ENCODE measurements around the gene MIER2.
"Not testable (repeated sequence)": the region's sequence is repeated elsewhere in the genome, so short reads cannot be mapped to it uniquely, and the experiment has no call there.

The MIER2 gene

DNA sequence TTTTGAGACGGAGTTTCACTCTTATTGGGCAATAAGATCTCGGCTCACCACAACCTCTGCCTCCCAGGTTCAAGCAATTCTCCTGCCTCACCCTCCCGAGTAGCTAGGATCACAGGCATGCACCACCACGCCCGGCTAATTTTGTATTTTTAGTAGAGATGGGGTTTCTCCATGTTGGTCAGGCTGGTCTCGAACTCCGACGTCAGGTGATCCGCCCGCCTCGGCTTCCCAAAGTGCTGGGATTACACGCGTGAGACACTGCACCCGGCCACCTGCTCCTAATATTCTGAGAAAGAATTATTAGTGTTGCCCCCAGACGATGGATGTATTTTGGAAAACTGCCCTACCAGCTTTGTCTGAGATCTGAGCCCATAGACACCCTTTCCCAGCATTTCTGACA, 10.9 kb upstream of the MIER2 start:
- not testable (repeated sequence) for DNase-seq

DNA sequence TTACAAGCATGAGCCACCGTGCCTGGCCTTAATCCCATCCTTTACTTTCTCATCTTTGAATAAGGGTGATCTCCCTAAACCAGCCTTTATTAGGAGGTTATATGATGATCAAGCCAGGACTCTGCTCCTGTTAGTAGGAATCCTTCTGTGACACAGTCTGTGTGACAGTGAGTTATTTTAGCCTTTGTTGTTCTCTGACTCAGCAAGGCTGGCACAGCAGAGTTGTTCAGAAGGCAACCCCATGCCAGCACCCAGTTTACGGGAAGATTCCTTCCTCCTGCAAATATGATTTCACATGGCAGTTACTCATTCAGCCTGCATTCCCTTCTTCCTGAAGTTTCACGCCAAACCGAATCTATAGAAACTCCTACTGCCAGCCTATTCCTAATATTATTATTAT, 10.5 kb upstream of the MIER2 start:
- no peak for DNase-seq

DNA sequence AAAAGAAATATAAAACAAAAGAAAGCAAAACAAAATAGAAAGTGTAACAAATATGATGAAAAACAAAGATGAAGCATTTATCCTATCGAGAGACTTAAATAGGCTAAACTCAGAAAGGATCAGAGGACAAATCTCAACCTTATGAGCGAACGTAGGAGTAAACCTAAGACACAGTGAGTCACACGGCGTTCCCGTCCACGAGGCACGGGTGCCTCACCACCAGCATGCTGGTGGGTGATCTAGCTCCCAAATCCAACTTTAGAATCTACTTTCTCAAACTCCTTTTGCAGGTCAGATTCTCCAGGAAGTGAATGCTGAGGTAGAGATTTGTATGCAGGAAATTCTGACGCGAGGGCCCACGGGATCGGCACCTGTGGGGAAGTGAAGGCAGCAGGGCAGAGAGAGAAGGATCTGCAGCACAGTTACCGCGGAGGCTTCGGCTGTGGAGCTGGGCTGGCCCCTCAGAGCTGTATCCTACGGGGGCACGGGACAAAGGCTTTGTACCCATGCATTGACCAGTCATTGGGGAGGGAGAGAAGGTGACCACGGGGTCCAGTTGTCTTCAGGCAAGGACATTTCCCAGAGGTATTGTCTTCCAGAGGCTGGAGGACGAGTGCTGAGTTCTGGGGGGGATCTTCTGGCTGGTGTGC, 7.5 kb upstream of the MIER2 start:
- no peak for DNase-seq

DNA sequence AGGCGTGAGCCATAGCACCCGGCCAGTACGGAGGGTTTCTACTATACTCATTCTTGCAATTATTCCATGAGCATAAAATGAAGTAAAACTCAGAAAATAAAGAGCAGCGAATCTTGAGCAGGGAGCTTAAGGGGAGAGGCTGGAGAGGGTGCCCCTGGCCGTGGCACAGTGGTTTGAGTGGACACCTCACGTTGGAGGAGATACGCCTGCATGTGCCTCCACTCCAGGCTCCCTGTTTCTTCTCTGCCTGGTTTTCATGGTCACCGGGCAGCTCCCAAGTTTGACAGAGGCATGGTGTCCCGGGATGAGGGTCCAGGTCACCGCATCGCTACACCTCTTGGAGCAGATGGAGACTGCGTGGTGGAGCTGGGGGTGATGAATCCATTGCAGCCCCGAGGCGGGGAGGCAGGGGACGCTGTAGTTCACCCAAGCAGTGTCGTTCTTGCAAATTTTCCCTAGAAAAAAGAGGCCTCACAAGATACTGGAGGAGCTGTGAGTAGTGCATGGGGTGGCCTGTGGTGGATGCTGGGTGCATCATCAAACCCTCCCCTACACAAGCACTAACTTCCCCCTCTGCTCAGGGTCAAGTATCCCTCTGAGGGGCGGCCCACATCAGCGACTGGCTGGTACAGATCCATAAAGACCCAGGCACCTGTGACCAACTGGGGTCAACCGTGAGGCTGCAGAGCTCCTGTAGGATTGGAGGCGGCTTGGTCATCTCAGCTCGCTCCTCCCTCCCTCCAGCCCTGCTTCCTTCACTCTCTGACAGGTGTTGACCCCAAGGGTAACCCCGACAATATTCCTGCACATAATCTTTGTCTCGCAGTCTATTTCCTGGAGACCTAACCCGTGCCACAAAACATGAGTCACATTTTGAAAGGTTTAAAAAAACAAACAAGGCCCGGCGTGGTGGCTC, 3.6 kb upstream of the MIER2 start:
- no peak for DNase-seq

DNA sequence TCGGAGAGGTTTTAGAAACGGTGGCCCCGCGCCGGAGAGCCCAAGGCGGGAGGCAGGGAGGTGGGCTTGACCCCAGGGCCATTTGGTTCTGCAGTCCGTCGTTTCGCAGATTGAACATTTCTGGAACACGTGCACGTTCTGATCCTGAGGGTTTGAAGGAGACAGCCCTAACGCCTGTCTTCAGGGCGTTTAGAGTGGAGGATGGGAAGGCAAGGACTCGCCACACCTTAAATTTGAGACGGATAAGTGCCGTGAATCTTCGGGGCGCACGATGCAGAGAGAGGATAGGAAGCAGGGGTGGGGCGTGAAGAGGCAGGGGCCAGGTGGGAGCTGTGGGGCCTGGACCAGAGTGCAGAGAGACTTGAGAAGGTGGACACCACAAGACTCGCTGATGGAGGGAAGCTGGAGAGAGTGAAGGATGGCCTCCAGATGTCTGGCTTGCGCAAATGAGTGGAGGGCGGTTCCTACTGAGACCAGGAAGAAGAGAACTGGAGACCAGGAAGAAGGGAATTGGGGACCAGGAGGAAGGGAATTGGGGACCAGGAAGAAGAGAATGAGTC, 804 bp upstream of the MIER2 start:
- DNase-seq, result no peak

DNA sequence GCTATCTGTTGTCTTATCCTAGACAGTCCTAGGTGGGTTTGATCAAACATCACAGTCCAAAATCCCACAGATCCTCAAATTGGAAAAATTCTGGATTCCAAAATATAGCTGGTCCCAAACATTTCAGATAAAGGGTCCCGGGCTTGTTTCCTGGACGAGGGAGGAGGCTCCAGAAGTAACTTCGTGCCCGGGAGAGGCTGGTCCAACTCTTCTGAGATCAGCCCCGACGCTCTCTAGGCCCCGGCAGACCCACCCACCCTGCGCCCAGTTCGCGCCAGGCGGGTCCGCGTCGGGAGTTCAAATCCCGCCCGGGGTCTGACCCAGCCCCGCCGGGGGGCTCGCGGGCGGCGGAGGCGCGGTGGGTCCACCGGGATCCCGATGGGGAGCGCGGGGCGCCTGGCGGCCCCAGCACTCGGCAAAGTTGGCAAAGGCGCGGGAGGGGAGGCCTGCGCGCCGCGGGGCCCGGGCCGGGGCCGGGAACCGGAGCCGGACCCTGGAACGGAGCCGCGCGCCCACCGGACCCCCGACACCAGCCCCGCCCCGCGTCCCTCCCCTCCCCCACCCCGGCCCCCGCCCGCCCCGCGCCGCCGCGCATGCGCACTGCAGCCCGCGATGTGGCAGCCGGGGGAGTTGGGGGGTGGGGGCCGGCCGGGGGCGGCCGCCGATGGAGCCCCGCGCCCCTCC, 513 bp downstream of the MIER2 start:
- DNase-seq, result no peak

DNA sequence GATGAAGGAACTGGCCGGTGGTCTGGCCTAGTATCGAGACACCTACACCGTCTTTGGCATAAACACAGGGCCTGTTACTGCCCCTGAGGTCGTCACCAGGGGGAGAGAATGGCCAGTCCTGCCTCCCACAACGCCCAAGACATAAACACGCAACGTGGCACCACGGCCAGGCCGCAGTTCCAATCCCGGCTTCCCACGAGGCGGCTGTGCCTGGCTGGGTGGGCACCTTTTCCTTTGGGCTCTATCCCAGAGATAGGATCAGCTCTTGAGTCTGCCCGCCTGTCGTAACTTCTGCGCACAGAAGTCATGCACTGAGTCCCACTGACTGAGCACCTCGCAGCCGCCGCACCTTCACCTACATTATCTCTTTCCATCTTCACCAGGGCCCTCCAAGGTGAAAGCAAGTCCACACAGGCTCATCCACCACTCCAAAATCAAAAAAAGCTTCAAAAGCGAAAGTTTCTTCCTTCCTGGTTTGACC, 1.1 kb downstream of the MIER2 start:
- no peak for DNase-seq

DNA sequence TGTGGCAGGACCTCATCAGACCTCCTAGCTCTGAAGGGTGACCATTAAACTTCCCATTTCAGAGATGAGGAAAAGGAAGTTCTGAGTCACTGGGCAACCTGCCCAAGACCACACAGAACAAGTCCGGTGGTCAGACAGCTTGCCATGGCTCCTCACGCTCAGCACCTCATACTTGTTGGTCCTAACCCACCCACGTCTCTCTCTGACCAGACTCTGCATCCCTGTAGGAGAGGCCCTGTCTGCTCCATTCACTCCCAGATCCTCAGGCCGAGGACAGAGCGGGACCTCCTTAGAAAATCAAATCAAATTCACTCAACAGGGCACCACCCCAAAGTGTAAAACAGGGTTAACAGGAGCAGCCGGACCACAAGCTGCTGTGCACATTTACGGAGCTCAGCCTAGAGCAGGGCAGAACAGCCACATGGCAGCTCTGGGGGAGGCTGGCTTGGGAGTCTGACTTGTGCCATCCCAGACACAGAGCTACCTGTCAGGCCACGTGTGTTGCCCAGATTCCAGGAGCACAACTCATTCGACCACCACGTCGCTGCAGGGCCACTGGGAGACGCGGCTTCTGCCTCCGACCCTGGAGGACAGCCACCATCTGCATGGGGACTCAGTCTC, 1.7 kb downstream of the MIER2 start:
- no peak for DNase-seq

DNA sequence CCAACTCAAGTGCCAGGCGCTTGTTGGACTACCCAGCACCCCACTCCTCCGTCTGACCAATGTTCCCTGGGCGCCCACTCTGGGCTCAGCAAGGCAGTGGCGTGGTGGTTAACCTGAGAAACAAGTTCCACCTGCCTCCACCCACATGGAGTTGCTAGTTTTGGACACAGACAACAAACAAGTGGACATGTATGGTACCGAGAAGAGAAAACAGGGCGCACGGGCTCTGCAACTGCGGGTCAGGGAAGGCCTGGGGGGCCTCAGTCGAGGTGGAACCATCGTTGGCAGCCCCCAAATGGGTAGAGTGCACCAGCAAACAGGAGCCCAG, 2.5 kb downstream of the MIER2 start:
- no peak for DNase-seq

DNA sequence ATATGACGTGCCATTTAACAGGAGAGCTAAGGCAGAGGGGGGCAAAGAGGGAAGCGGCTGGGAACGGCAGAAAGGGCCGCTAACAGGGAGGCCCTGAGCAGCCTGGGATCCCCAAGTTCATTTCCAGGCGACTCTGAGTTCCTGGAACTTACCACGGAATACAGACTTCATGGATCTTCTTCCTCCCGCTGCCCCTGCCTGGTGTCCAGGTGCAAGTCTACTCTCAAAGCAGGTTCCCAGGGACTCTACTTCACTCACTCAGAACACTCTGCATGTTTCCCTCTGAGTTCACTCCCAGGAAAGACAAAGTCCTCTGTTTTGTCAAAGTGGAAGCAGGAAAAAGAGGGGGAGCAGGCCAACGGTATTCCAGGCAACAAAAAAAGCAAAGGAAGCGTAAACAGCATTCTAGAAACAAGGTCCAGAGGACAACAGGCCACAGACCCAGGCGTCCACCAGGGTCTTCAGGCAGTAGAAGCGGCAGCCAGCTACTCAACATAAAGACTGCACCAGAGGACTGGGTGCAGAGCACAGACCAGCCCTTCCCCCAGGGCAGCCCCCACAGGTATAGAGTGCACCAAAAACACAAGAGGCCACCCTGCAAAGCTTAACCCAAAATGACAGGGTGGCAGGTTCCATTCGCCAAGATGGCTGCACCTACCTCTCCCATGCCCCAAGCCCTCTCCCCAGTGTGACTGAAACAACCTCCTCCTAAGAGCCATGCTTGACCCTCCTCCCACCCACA, 3.0 kb downstream of the MIER2 start:
- DNase-seq, result no peak

DNA sequence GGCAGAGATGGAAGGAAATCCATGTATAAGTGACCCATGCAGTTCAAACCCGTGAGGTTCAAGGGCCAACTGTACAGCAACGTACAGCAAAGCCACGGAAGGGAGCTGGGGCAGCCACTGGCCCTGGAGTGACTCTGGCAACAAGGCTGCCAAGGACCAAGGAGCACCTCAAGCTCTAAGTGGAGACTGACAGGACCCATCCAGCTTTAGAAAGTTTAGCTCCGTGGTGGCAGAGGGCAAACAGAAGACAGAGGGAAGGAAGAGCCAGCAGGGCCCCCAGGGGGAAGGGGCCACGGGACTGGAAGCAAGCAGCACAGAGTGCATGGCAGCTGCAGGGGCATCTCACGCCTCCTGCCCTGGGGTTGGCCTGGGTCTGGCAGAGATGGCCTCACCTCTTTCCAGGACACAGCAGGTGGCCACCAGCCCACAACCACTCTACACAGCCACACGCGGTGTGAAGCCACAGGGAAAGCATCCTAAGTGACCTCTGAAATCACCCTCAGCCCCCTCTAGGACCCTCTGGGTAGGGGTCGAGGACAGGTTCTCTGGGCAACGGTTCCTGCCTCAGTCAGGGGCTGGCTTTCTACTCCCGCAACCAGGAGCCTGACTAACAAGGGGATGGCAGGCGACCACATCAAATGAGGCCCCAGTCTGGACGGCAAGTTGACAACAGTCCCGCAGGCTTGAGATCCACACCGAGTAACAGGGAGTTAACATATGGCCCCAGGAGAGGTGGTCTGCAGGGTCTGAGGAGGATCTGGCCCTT, 3.8 kb downstream of the MIER2 start:
- DNase-seq, result no peak

DNA sequence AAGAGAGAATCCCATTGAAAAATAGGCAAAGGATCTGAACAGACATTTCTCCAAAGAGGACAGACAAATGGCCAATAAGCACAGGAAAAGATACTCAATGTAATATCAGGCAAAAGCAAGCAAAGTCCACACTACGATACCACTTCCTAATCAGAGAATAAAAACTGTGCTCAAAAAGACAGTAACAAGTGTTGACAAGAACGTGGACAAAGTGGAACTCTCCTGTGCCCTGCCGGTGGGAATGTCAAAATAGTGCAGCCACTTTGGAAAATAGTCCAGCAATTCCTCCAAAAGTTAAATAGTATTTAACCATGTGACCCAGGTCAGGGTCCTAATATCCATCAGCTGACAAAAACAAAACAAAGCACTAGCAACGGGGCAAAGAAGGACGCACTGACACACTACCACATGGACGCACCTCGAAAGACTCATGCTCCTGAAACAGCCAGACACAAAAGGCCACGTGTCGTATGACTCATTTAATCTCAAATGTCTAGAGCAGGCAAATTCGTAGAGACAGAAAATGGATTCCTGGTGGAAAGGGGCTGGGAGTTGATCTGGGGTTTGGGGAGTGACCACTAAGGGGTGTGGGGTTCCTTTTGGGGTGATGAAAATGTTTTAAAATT, 5.2 kb downstream of the MIER2 start:
- no peak for DNase-seq

DNA sequence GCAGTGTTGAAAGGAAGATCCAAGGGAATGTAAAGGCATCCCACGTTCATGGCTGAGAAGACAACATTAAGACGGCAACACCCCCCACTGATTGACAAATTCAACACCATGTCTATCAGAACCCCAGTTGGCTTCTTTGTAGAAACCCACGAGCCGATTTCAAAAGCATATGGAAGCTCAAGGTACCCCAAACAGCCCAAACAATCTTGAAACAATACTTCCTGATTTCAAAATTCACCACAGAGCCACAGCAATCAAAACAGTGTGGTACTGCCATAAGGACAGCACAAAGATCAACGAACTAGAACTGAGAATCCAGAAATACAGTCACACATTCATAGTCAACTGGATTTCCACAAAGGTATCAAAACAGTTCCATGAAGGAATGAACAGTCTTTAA, 6.2 kb downstream of the MIER2 start:
- DNase-seq, result no peak

DNA sequence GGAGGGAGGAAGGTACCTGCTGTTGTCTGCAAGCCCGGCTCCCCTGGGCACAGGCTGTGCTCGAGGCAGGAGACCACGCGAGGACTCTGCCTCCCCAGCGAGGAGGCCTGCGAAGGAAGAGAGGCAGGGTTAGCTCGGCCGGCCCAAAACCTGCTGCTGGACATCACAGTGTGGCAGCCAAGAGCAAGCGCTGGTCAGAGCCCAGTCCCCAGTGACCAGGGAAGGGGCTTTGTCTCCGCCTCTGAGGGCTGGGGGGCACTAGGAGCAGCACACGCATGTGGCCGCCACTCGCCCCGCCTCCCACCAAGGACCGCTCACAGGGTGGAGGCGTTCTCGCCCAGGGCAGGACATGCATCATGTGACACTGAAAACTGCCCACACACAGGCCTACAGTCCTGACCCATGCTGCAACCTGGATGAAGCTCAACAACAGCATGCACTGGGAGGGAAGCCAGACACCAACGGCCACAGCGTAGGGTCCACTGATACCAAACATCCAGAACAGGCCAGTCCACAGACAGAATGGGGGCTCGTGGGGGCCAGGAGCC, 8.5 kb downstream of the MIER2 start:
- DNase-seq, result no peak

DNA sequence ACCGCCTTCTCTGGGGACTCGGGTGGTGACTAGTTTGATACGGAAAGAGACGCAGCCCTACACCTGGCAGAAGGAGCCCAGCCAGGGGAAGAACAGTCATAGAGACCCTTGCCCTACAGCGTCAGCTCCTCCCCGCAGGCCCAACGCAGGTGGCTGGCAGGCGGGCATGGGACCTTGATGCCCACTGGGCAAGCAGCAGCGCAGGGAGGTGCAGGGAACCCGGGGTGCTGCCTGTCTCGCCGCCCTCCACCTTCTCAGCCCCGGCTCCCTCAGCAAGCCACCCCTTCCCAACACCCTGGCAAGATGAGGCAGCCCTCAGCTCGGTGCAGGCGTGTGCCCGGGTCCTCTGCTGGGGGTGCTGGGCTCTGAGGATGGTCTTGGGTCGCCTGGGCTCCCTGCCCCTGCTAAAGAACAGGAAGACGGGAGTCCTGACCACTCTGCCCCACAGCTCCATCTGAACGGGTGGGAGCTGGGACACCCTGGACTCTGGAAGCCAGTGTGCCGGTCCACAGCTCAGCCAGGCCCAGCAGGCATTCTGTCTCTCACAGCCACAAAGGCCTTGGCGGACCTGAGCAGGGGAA, 9.0 kb downstream of the MIER2 start:
- DNase-seq, result no peak

DNA sequence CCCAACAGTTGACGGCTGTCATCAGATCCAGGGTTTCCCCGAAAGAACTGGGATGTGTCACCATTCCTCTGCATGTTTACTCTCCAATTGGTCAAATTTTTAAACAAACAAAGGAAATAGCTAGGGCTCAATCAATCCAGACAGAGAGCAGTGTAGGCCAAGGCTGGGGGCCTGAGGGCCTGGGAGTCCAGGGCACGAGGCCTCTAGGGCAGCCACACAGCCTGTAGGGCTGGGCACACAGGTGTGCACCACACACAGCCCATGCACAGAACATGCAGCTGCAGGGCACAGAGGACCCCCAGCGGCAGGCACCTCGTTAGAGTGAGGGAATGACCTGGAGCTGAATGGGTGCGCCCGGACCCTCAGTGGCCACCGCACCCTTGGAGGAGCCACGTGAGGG, 9.5 kb downstream of the MIER2 start:
- no peak for DNase-seq

DNA sequence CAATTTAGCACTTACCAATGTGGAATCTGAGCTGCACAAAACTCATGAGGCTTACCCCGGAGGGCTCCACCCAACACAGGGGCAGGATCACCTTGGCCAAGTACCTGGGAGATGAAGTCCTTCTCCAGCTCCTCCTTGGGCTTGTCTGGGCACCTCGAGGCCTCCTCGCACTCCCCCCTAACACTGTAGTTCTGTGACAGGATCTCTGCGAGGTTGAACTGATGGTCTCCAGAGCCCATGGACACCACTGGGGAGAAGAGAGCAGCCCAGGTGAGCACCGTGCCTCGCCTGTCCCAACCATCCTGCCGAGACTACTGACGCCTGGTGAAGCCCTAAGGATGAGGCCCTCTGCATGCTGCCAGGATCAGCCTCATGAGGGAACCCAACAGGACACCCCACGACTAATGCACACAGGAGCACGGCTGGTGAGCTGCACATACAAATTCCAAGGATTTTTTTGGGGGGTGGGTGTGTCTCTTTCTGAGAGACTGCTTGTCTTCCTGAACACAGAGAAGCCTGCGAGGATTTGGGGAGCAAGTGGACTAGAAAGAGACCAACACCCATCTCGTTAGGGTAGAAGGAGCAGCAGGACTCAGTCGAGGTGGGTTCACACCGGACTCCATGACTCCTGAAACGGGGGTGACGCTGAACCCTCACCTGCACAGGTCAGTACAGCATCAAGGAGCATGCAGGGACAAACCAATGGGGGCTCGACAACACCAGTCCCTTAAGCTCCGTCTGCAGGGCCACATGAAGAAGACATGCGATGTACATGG, 10.1 kb downstream of the MIER2 start:
- DNase-seq, result no peak

DNA sequence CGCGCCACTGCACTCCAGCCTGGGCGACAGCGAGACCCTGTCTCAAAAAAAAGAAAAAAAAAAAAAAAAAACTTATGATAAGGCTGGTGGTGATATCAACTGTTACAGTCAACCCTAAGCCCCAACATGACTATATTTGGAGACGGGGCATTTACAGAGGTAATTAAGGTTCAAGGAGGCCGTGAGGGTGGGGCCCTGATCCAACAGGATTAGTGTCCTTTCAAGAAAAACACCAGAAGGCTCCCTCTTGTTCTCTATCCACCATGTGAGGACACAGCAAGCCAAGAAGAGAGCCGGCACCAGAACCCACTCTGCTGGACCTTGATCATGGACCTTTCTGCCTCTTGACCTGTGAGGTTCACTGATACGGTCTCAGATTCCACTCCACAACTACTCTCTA, 14.1 kb downstream of the MIER2 start:
- DNase-seq, result no peak

DNA sequence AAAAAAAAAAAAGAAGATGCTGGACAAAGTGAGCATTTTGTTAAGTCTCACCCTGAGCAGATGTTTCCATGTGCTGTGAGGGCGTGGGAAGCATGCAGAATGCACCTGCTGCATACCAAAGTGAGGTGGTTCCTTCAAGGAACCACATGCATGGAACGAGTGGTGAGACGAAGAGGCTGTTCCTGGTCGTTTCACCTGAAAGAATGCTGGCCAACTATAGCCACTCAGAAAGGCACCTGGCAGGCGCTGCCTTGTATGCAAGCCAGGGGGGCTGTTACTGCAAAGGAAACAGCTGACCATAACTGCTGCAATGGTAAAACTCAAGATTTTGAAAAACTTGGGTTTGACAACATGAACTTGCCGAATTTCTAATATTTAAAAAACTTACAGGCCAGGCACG, 14.7 kb downstream of the MIER2 start:
- DNase-seq, result no peak
